Neural cell (in vitro differentiated cells): ENCODE results near the gene GPRC5B. TPM values are rescaled to one million over a fixed set of nuclear protein-coding genes. Genes with fewer than 3 reads are reported as not detected.

Source experiments
- H2AFZ ChIP-seq: fragments of 200-600, 300-800 bp; sonication (generic), shearing (Covaris generic); 2 replicates; pipeline ENCODE4 v1.6.0; 2014; ENCODE audit warnings: low read depth, mild to moderate bottlenecking, antibody characterized with exemption, low read length, moderate library complexity
- H3F3A ChIP-seq: fragments of 200-600 bp; shearing (Covaris generic); 2 replicates; pipeline ENCODE4 v1.6.1; 2016; ENCODE audit warnings: mild to moderate bottlenecking, moderate library complexity, mixed read lengths, antibody characterized with exemption, low read length; ENCODE audit not compliant: insufficient read depth, poor library complexity, severe bottlenecking
- H3K27ac ChIP-seq: fragments of 200-600, 300-800 bp; sonication (generic), shearing (Covaris generic); 2 replicates; pipeline ENCODE4 v1.5.1; 2014; ENCODE audit warnings: mild to moderate bottlenecking, low read length, moderate library complexity
- H3K27me3 ChIP-seq: fragments of 300-800, 200-600 bp; sonication (generic), shearing (Covaris generic); 2 replicates; pipeline ENCODE4 v1.6.0; 2014; ENCODE audit warnings: mild to moderate bottlenecking, low read depth, low read length, moderate library complexity; ENCODE audit not compliant: insufficient read depth
- H3K36me3 ChIP-seq: fragments of 300-800, 200-600 bp; sonication (generic), shearing (Covaris generic); 2 replicates; pipeline ENCODE4 v1.5.1; 2014; ENCODE audit warnings: mild to moderate bottlenecking, antibody characterized with exemption, low read length, moderate library complexity; ENCODE audit not compliant: insufficient read depth
- H3K4me2 ChIP-seq: fragments of 300-800, 200-600 bp; sonication (generic), shearing (Covaris generic); 2 replicates; pipeline ENCODE4 v1.6.0; 2014; ENCODE audit warnings: mild to moderate bottlenecking, low read length
- H3K4me3 ChIP-seq: fragments of 300-800, 200-600 bp; sonication (generic), shearing (Covaris generic); 2 replicates; pipeline ENCODE4 v1.5.1; 2014; ENCODE audit warnings: mild to moderate bottlenecking, low read length, moderate library complexity
- H3K79me2 ChIP-seq: fragments of 200-600 bp; shearing (Covaris generic); replicated peaks from 2 replicates; pipeline ENCODE4 v1.6.0; 2014; ENCODE audit warnings: mild to moderate bottlenecking, low read length, moderate library complexity; ENCODE audit not compliant: insufficient read depth
- H3K9ac ChIP-seq: fragments of 300-800, 200-600 bp; sonication (generic), shearing (Covaris generic); 2 replicates; pipeline ENCODE4 v1.6.1; 2016; ENCODE audit warnings: mild to moderate bottlenecking, low read length, mixed read lengths
- H3K9me2 ChIP-seq: fragments of 200-600 bp; shearing (Covaris generic); 2 replicates; pipeline ENCODE4 v1.6.1; 2016; ENCODE audit warnings: mild to moderate bottlenecking, low read length, mixed read lengths; ENCODE audit not compliant: insufficient read depth
- H3K9me3 ChIP-seq: fragments of 200-600, 300-800 bp; sonication (generic), shearing (Covaris generic); 2 replicates; pipeline ENCODE4 v1.6.1; 2016; ENCODE audit warnings: mild to moderate bottlenecking, mixed run types, low read length, moderate library complexity, mixed read lengths
- H4K20me1 ChIP-seq: fragments of 200-600 bp; shearing (Covaris generic); 2 replicates; pipeline ENCODE4 v1.6.1; 2016; ENCODE audit warnings: mild to moderate bottlenecking, mixed run types; ENCODE audit not compliant: insufficient read depth
- CTCF ChIP-seq: fragments of 450-650 bp; IDR thresholded peaks from 2 replicates; pipeline ENCODE4 v1.5.1; 2014; ENCODE audit warnings: antibody characterized with exemption, mild to moderate bottlenecking, moderate library complexity; ENCODE audit not compliant: poor library complexity, severe bottlenecking
- EP300 ChIP-seq: fragments of 450-650 bp; conservative IDR thresholded peaks from 2 replicates; pipeline ENCODE4 v1.6.1; 2014; ENCODE audit warnings: antibody characterized with exemption, mild to moderate bottlenecking, moderate library complexity; ENCODE audit not compliant: poor library complexity, severe bottlenecking
- EZH2 ChIP-seq: fragments of 200-600, 300-800 bp; shearing (Covaris generic), sonication (generic); IDR thresholded peaks from 2 replicates; pipeline ENCODE4 v1.6.1; 2014; ENCODE audit warnings: antibody characterized with exemption, low read length, borderline replicate concordance, mild to moderate bottlenecking; ENCODE audit not compliant: insufficient read depth, poor library complexity, severe bottlenecking
- MXI1 ChIP-seq: fragments of 450-650 bp; conservative IDR thresholded peaks from 2 replicates; pipeline ENCODE4 v1.6.1; 2014; ENCODE audit warnings: antibody characterized with exemption, mild to moderate bottlenecking; ENCODE audit not compliant: poor library complexity, severe bottlenecking
- POLR2AphosphoS5 ChIP-seq: IDR thresholded peaks from 2 replicates; pipeline ENCODE4 v1.6.1; 2012
- RAD21 ChIP-seq: fragments of 450-650 bp; conservative IDR thresholded peaks from 2 replicates; pipeline ENCODE4 v1.6.1; 2014; ENCODE audit warnings: antibody characterized with exemption, mild to moderate bottlenecking, moderate library complexity
- REST ChIP-seq: IDR thresholded peaks from 2 replicates; pipeline ENCODE4 v1.6.1; 2012; ENCODE audit warnings: borderline replicate concordance
- SMC3 ChIP-seq: fragments of 450-650 bp; conservative IDR thresholded peaks from 2 replicates; pipeline ENCODE4 v1.6.1; 2014; ENCODE audit warnings: antibody characterized with exemption, mild to moderate bottlenecking, moderate library complexity; ENCODE audit not compliant: poor library complexity
- TAF1 ChIP-seq: IDR thresholded peaks from 2 replicates; pipeline ENCODE4 v1.6.1; 2012; ENCODE audit warnings: low read depth
- polyA plus RNA-seq: library from polyadenylated mRNA; depleted of rRNA; stranded (reverse); fragments of >200 nt; gene quantifications from 2 replicates; pipeline ENCODE4 v1.2.3, GENCODE V29; 2014

The GPRC5B gene
- polyA plus RNA-seq, 1 donor from 2014 or later, result 25.4 TPM

GRCh38 chr16:19842426-19843157, 42.1 kb downstream of the GPRC5B start:
- no peaks in the 10 kb centered on the region for H3K27me3 ChIP-seq
- H3F3A ChIP-seq, result no peaks in the 10 kb centered on the region
- H3K4me2 ChIP-seq, result no peak overlapping the region
- no peaks in the 10 kb centered on the region for H3K9me3 ChIP-seq
- no peaks in the 10 kb centered on the region for H3K79me2 ChIP-seq
- H3K27ac ChIP-seq, result no peak overlapping the region
- H4K20me1 ChIP-seq, result no peaks in the 10 kb centered on the region
- no peaks in the 10 kb centered on the region for H3K36me3 ChIP-seq
- H3K4me3 ChIP-seq, result no peak overlapping the region
- no peaks in the 10 kb centered on the region for H3K9me2 ChIP-seq
- TF ChIP-seq POLR2AphosphoS5, result no peak
- no peak for TF ChIP-seq SMC3
- no peak for TF ChIP-seq RAD21
- no peak for TF ChIP-seq TAF1
- no peak for TF ChIP-seq CTCF
- no peak overlapping the region for H2AFZ ChIP-seq
- no peak overlapping the region for H3K9ac ChIP-seq

- Histone ChIP-seq H3K27ac (no peak overlapping the region), H3K79me2 (no peaks in the 10 kb centered on the region), H3F3A (no peaks in the 10 kb centered on the region), H3K4me2 (no peak overlapping the region), H4K20me1 (no peaks in the 10 kb centered on the region), H3K36me3 (no peaks in the 10 kb centered on the region), H3K9me3 (no peaks in the 10 kb centered on the region), H2AFZ (no peak overlapping the region), H3K4me3 (no peak overlapping the region), H3K27me3 (no peaks in the 10 kb centered on the region), H3K9me2 (no peaks in the 10 kb centered on the region), H3K9ac (no peak overlapping the region)
- TF ChIP-seq CTCF (no peak), RAD21 (no peak), MXI1 (no peak), EP300 (no peak)
These were observed 43.5 kb downstream of the GPRC5B start for GRCh38 chr16:19841184-19841583.

GRCh38 chr16:19840524-19841110, 44.0 kb downstream of the GPRC5B start:
- H3F3A ChIP-seq, result no peaks in the 10 kb centered on the region
- TF ChIP-seq REST, result no peak
- TF ChIP-seq EP300, result no peak
- TF ChIP-seq EZH2, result no peak
- no peak for TF ChIP-seq TAF1
- no peak for TF ChIP-seq POLR2AphosphoS5
- TF ChIP-seq MXI1, result no peak
- no peak for TF ChIP-seq CTCF
- TF ChIP-seq RAD21, result no peak
- no peak for TF ChIP-seq SMC3
- no peak overlapping the region for H3K4me3 ChIP-seq
- no peak overlapping the region for H3K9ac ChIP-seq
- H3K27me3 ChIP-seq, result no peaks in the 10 kb centered on the region
- H3K9me2 ChIP-seq, result no peaks in the 10 kb centered on the region
- no peaks in the 10 kb centered on the region for H3K9me3 ChIP-seq
- H3K36me3 ChIP-seq, result no peaks in the 10 kb centered on the region
- no peak overlapping the region for H3K27ac ChIP-seq
- no peak overlapping the region for H2AFZ ChIP-seq
- no peak overlapping the region for H3K4me2 ChIP-seq
- no peaks in the 10 kb centered on the region for H4K20me1 ChIP-seq
- no peaks in the 10 kb centered on the region for H3K79me2 ChIP-seq
